Measurements from ENCODE around the gene SHISA7.

SHISA7 gene

DNA sequence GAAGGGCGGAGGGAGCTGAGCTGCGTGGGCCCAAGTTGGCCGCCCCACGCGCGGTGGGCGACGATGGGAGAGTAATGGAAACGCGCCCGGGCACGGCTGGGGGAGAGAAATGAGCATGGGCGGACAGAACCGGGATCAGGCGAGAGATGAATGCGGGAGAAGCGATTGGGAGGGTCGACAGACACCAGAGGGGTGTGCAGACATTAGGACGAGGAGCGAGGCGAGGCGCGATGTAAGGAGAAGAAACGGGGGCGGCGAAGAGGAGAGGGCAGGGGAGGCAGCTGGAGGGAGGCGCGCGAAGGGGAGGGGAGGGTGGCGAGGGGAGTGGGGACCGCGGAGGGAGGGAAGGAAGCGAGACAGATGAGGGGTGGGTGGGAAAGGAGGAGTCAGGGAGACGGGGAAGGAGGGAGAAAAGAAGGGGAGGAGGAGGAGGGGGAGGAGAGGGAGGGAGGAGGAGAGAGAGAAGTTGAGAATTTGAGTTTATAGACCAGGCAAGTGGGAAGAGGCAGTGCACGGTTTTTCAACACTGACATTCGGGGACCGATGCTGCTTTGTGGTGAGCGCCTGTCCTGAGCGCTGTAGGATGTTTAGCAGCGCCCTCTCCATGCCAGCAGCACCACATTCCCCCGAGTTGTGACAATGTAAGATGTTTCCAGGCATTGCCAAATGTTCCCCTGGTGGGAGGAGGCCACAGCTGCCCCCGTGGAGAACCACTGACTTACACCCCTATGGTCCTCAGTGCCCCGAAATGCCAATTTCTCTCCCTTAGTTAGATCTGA, at the start of gene SHISA7:
Gene SHISA7, minus strand, starts transcription at position 256 of the 779 bp plus-strand sequence. CDS start 437 bp downstream, outside the sequence.
- no peak for DNase-seq (ENCODE audit: low read depth in 2 of 2)

- no peak for DNase-seq (ENCODE audit: low read depth in 2 of 2)
These were observed 49.4 kb upstream of the SHISA7 start for GRCh38 chr19:55492362-55492944.

- no peak for DNase-seq (ENCODE audit: low read depth in 2 of 2)
These were observed 48.7 kb upstream of the SHISA7 start for GRCh38 chr19:55491546-55492360.

DNA sequence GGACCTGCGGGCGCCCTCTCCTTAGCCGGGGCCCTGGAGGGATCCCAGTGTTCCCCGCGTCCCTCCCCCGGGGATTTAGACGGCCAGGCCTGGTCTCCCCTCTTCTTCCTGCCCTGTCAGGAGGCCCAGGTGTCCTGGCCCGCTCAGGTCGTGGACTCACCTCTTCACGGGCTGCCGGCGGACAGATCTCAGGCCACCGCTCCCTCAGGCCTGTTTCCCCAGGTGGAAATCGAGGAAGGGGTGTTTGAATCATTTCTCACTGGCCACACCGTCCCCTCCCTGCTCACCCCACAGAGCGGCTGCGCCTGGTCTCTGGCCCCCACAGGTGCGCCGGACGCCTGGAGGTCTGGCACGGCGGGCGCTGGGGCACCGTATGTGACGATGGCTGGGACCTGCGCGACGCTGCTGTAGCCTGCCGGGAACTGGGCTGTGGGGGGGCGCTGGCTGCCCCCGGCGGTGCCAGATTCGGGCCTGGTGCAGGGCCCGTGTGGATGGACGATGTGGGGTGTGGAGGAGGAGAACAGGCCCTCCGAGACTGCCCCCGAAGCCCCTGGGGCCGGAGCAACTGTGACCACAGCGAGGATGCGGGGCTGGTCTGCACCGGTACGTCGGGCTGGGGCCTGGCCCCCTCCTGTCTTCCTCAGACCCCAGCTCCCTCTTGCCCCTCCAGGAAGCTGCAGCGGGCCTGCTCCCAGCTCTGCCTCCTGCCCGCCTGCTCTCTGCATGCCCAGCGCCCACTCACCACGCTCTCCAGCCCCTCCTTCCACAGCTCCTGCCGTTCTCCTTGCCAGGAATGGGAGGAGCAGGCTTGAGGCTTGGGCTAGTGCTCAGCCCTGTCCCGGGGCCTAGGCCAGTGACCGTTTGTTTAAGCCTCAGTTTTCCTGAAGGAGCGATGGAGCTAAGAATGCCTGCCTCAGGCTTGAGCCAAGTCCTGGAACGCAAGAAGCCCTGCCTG, 47.7 kb upstream of the SHISA7 start:
- no peak for DNase-seq (ENCODE audit: low read depth in 2 of 2)

- no peak for DNase-seq (ENCODE audit: low read depth in 2 of 2)
These were observed 46.8 kb upstream of the SHISA7 start for GRCh38 chr19:55489711-55490477.

- no peak for DNase-seq (ENCODE audit: low read depth in 2 of 2)
These were observed 46.0 kb upstream of the SHISA7 start for GRCh38 chr19:55488986-55489710.

- DNase-seq (ENCODE audit: low read depth in 2 of 2), result no peak
These were observed 45.0 kb upstream of the SHISA7 start, which contains the start of gene SSC5D for GRCh38 chr19:55487924-55488687. SSC5D (plus strand) TSS chr19:55488436; CDS start chr19:55488590, 154 bp downstream.

- no peak for DNase-seq (ENCODE audit: low read depth in 2 of 2)
These were observed 44.1 kb upstream of the SHISA7 start for GRCh38 chr19:55486971-55487923.

DNA sequence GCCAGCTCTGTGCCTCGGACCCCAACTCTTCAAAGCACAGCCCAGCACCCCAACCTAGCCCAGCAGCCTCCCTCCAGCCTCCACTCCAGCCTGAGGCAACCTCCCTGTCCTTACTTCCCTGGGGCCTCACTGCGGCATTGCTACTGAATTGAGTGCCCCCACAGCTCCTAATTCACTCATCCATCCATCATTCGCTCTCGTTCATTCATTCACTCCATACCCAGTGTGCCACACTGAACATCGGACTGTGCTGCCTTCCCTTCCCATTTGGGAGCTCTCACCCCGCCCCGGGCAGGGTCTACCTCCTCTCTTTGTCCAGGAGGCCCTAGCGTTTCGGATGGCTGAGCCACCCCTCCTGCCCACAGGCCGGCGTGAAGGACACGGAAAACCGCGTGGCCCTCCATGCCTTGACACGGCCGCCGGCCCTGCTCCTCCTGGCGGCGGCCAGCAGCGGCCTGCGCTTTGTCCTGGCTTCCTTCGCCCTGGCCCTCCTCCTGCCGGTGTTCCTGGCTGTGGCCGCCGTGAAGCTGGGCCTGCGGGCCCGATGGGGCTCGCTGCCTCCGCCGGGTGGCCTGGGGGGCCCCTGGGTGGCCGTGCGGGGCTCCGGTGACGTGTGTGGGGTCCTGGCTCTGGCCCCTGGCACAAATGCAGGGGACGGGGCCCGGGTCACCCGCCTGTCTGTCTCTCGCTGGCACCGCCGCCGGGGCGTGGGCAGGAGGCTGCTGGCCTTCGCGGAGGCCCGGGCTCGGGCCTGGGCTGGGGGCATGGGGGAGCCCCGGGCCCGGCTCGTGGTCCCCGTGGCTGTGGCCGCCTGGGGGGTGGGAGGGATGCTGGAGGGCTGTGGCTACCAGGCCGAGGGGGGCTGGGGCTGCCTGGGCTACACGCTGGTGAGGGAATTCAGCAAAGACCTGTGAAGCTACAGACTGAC, 43.2 kb upstream of the SHISA7 start:
- no peak for DNase-seq (ENCODE audit: low read depth in 2 of 2)

GRCh38 chr19:55485439-55486011, 42.4 kb upstream of the SHISA7 start:
- no peak for DNase-seq (ENCODE audit: low read depth in 2 of 2)

DNA sequence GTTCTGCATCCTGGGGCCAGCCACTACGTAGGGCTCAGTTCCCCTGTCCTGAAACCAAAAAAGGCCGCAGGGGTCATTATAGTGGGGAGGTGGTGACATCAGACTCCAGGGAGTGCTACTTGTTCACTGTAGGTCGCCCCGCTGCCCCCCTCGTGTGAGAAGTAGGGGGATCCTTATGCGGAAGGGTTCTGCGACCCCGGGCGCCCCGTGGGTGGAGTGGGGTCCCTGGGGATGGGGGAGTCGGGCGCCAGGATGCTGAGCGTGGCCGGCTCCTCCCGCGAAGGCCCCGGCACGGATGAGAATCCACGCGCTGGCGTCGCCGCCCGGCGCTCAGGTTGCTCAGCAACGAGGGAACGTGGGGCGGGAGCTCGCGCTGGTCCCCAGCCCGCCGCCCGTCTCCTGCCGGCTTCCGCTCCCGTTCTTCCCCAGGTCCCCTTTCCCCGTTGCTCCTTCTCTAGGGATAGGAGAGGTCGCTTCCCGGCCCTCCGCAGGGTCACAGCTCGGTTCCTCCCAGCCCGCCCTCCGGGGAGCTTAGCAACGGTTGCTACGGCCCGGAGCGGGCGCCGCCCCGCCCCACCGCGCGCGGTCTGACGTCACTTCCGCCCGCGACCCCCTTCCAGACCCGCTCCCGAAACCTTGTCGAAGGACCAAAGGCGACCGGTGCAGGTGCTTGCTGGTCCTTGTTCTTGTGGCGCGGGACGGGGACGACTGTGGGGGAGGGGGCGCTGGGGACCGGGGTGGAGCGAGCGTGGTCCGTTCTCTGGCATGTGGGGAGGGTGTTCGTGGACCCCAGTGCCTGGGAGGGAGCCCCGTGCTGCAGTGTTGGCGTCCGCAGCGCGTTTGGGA, 41.7 kb upstream of the SHISA7 start, which contains the start of gene NAT14:
Gene NAT14, plus strand, starts transcription at position 596 of the 846 bp plus-strand sequence. CDS start 521 bp downstream, outside the sequence.
- DNase-seq (ENCODE audit: low read depth in 2 of 2), result no peak

- DNase-seq (ENCODE audit: low read depth in 2 of 2), result no peak
These were observed 40.8 kb upstream of the SHISA7 start for GRCh38 chr19:55483706-55484592.

GRCh38 chr19:55482967-55483705, 40.0 kb upstream of the SHISA7 start:
- no peak for DNase-seq (ENCODE audit: low read depth in 2 of 2)
